ENCODE data around the gene CDK1.
A peak's percentile ranks its signal among the peaks of the same experiment; 100 is the strongest.

CDK1 gene

DNA sequence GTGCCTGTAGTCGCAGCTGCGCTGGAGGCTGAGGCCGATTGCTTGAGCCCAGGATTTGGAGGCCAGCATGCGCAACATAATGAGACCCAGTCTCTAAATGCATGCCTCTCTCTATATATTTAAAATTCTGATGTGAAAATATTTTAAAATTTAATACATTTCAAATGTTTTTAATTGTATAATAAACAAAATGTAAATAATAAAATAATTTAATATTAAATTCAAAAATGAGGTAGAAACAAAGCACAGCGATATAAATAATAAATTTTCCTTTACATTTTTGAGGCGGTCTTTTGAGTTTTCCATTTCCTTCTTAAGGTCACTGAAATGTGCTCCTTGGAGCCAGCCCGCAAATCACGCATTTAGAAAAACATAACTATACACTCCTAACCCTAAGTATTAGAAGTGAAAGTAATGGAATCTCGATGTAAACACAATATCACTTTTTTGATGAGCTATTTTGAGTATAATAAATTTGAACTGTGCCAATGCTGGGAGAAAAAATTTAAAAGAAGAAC is 523 bp upstream of the CDK1 start:
- H3K27me3 ChIP-seq (ENCODE audit: insufficient read depth, low read length) = no peaks in the 10 kb centered on the region
- H3K36me3 ChIP-seq (ENCODE audit: insufficient read depth, low read length) = peaks cover 39% of the 10 kb centered on the region
- H3K79me2 ChIP-seq (ENCODE audit: insufficient read depth, low read length) = peaks cover 44% of the 10 kb centered on the region
- peak overlapping the region; percentile 93 for H3K4me3 ChIP-seq (ENCODE audit: low read depth, low read length, poor library complexity, severe bottlenecking)
- H4K20me1 ChIP-seq (ENCODE audit: insufficient read depth, low read length) = no peaks in the 10 kb centered on the region; the same call in 1 of the 2 replicates
- H3F3A ChIP-seq (ENCODE audit: insufficient read depth, low read length) = no peaks in the 10 kb centered on the region
- no peak overlapping the region for H3K27ac ChIP-seq (ENCODE audit: low read depth, low read length, poor library complexity, severe bottlenecking)
- H3K4me2 ChIP-seq (ENCODE audit: low read length) = peak overlapping the region; percentile 96
- H3K4me1 ChIP-seq (ENCODE audit: insufficient read depth, low read length, severe bottlenecking) = peaks cover 36% of the 10 kb centered on the region
- TF ChIP-seq, protein P1, sequence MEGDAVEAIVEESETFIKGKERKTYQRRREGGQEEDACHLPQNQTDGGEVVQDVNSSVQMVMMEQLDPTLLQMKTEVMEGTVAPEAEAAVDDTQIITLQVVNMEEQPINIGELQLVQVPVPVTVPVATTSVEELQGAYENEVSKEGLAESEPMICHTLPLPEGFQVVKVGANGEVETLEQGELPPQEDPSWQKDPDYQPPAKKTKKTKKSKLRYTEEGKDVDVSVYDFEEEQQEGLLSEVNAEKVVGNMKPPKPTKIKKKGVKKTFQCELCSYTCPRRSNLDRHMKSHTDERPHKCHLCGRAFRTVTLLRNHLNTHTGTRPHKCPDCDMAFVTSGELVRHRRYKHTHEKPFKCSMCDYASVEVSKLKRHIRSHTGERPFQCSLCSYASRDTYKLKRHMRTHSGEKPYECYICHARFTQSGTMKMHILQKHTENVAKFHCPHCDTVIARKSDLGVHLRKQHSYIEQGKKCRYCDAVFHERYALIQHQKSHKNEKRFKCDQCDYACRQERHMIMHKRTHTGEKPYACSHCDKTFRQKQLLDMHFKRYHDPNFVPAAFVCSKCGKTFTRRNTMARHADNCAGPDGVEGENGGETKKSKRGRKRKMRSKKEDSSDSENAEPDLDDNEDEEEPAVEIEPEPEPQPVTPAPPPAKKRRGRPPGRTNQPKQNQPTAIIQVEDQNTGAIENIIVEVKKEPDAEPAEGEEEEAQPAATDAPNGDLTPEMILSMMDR (IDR thresholded peaks at IDR 0.05; ENCODE audit: low read length) = no peak
- TF ChIP-seq EZH2 (IDR thresholded peaks at IDR 0.05; ENCODE audit: borderline replicate concordance, low read length) = no peak
- H3K9me2 ChIP-seq (ENCODE audit: low read depth, low read length) = no peaks in the 10 kb centered on the region
- peak overlapping the region; percentile 94 for H3K9ac ChIP-seq (ENCODE audit: low read length)
- no peaks in the 10 kb centered on the region for H3K9me3 ChIP-seq (ENCODE audit: low read length)
- peak overlapping the region; percentile 100 for H2AFZ ChIP-seq (ENCODE audit: low read length)

DNA sequence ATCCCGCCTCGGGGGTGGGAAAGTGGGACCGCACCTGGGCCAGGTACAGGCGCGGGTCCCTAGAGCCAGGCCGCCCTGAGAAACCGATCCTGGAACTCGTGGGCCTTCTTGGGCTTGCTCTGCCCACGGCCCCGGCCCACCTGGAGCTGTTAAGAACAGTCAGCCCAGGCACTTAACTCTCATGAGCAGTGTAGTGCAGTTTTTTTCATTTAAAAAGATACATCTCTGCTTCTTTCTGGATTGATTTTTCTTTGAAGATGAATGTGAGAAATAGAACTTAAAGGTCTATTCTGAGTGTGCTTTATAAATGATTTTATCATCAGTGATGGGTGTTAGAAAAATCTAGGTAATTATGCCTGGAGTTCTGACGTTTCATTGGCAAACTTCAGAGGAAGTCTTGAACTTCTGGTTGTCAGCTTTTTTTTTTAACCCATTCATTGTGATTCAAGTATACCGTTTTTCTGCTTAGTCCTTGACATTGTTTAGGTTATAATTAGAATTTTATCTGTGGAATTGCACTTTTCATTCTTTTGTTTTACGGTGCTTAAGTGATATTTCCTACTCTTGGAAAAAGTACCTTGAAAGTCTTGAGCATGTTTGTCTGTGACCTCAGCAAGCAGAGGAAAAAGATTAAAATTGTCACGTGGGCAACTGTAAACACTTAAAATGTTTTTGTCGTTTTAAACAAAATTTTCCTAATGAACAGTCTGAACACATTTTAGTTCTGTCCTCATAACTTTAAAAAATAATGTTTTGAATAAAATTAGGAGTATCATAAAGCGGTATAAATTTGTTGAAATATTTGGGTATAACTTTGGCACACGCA is 906 bp downstream of the CDK1 start:
- Histone ChIP-seq H3K4me2 (ENCODE audit: low read length) (peak overlapping the region; percentile 96), H4K20me1 (ENCODE audit: insufficient read depth, low read length) (no peaks in the 10 kb centered on the region; the same call in 1 of the 2 replicates), H3F3A (ENCODE audit: insufficient read depth, low read length) (no peaks in the 10 kb centered on the region), H2AFZ (ENCODE audit: low read length) (no peak overlapping the region), H3K27ac (ENCODE audit: low read depth, low read length, poor library complexity, severe bottlenecking) (peak overlapping the region; percentile 82), H3K9me3 (ENCODE audit: low read length) (no peaks in the 10 kb centered on the region), H3K9ac (ENCODE audit: low read length) (peak overlapping the region; percentile 94), H3K79me2 (ENCODE audit: insufficient read depth, low read length) (peaks cover 58% of the 10 kb centered on the region), H3K36me3 (ENCODE audit: insufficient read depth, low read length) (peaks cover 53% of the 10 kb centered on the region), H3K9me2 (ENCODE audit: low read depth, low read length) (no peaks in the 10 kb centered on the region), H3K4me3 (ENCODE audit: low read depth, low read length, poor library complexity, severe bottlenecking) (peak overlapping the region; percentile 93), H3K27me3 (ENCODE audit: insufficient read depth, low read length) (no peaks in the 10 kb centered on the region), H3K4me1 (ENCODE audit: insufficient read depth, low read length, severe bottlenecking) (peaks cover 51% of the 10 kb centered on the region)
- no peak for TF ChIP-seq EZH2 (IDR thresholded peaks at IDR 0.05; ENCODE audit: borderline replicate concordance, low read length)
- TF ChIP-seq, protein P1 (IDR thresholded peaks at IDR 0.05; ENCODE audit: low read length) = no peak

DNA sequence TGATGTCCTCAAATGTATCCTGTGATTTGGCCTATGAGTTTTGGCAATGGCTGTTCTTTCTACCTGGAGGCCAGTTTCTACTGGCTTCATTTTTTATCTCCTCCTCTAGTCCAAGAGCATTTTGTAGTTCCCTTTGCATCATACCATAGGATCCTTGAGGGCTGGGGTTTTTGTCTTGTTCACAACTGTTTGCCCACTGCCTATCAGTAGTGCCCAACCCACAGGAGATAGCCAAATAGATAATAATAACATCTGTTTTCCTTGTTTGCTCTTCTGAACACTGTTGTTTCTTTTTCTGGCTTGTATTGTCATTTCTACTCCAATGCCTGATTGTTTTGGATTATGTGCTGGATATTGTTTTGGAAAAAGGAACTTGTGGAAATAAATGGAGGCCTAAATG is 3.4 kb downstream of the CDK1 start:
- H3K4me2 ChIP-seq (ENCODE audit: low read length) = peak overlapping the region; percentile 55
- peaks cover 51% of the 10 kb centered on the region for H3K4me1 ChIP-seq (ENCODE audit: insufficient read depth, low read length, severe bottlenecking)
- H3F3A ChIP-seq (ENCODE audit: insufficient read depth, low read length) = no peaks in the 10 kb centered on the region
- no peak for TF ChIP-seq EZH2 (IDR thresholded peaks at IDR 0.05; ENCODE audit: borderline replicate concordance, low read length)
- TF ChIP-seq, protein P1 (IDR thresholded peaks at IDR 0.05; ENCODE audit: low read length) = no peak
- no peaks in the 10 kb centered on the region for H3K27me3 ChIP-seq (ENCODE audit: insufficient read depth, low read length)
- H4K20me1 ChIP-seq (ENCODE audit: insufficient read depth, low read length) = no peaks in the 10 kb centered on the region; the same call in 1 of the 2 replicates
- no peak overlapping the region for H2AFZ ChIP-seq (ENCODE audit: low read length)
- H3K79me2 ChIP-seq (ENCODE audit: insufficient read depth, low read length) = peaks cover 83% of the 10 kb centered on the region
- H3K36me3 ChIP-seq (ENCODE audit: insufficient read depth, low read length) = peaks cover 78% of the 10 kb centered on the region
- H3K27ac ChIP-seq (ENCODE audit: low read depth, low read length, poor library complexity, severe bottlenecking) = no peak overlapping the region
- peak overlapping the region; percentile 28 for H3K4me3 ChIP-seq (ENCODE audit: low read depth, low read length, poor library complexity, severe bottlenecking)
- H3K9me3 ChIP-seq (ENCODE audit: low read length) = no peaks in the 10 kb centered on the region
- no peak overlapping the region for H3K9ac ChIP-seq (ENCODE audit: low read length)
- H3K9me2 ChIP-seq (ENCODE audit: low read depth, low read length) = no peaks in the 10 kb centered on the region
